Mucosa of gallbladder (tissue), 1 donor: ENCODE results near the gene ACVR1C. TPM values are rescaled to one million over a fixed set of nuclear protein-coding genes. Genes with fewer than 3 reads are reported as not detected.

Experiments
- DNase-seq: peaks from one replicate; pipeline ENCODE4 v3.0.0-alpha.2; 2020; ENCODE audit warnings: low spot score
- total RNA-seq: library from RNA; stranded (reverse); gene quantifications from one replicate; pipeline ENCODE4 v1.2.1, GENCODE V29; 2021
- donor health status: DM: no; HTN: no; CAD: no.

ACVR1C gene
- 0.58 TPM for total RNA-seq

GRCh38 chr2:157628477-157629415 is at the start of gene ACVR1C:
Gene ACVR1C, minus strand, starts transcription at chr2:157628864. Its CDS starts 220 bp downstream, at chr2:157628644.
- peak; percentile 35 for DNase-seq

DNA sequence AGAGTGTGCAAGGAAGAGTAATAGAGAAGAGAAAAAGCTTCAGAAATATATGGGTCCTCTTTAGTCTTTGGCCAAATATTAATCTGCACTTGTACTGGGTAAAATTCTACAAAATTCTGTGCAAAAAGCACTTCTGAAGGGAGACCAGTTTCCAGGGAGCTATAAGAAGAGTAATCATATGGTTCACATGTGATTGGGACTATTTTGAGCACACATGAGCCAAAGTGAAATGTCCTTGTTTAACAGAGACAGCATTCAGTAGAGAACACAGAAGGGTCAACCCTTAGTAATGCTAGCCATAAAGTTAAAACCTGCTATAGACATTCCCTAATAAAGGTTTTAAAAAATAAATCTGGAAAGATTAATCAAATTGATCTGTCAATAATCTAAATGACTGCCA is 49.3 kb upstream of the ACVR1C start:
- no peak for DNase-seq

GRCh38 chr2:157672129-157672528 is 43.5 kb upstream of the ACVR1C start:
- DNase-seq = no peak

DNA sequence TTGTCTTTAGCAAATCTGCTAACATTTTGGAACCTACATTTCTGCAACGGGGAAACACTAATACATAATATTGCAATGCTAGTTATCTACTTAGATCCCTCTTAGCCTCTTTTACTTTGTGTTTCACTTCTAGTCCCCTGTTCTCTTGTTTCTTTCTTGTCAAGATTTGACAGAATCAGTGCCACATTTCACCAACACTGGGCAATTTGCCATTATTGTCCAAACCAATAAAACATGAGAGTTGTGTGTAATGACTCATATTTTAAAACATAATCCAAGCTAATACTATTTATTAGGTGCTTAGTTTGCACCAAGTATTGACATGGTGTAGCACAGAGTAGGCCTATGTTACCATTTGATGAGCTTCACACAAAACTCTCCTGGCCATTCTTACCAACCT is 33.7 kb upstream of the ACVR1C start:
- DNase-seq = no peak

DNA sequence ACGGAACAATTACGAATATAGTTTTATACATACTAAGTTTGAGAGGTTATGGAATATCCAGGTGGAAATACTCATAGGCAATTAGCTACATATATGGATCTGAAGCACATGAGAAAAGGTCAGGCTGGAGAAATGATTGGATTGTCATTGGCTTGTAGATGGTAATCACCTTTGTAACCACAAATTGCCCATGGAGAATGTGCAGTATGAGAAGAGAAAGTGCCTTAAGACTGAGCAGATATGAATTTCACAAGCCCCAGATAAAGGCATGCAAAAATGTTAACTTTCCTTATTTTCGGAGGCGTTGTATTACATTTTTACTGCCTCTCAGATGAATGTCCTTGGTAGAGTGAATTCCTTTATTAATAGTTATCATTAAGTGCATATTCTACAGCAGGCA is 33.1 kb upstream of the ACVR1C start:
- no peak for DNase-seq

DNA sequence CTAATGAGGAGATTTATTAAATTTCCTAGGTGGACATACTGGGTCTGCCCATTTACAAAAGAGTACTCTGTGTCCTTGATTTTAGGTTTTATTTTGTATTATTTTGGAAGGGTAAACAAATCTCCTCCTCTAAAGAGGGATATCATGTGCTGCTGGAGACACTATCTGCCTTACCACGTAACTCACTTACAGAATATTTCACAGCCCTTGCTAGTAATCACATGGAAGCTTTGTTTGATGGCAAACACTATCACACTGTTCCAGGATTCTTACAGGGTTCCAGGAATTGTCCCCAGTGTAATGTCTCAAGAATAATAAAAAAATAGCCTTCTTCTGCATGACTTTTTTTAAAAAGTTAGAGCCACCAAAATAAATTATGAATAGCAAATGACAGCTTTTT is 29.2 kb upstream of the ACVR1C start:
- no peak for DNase-seq

DNA sequence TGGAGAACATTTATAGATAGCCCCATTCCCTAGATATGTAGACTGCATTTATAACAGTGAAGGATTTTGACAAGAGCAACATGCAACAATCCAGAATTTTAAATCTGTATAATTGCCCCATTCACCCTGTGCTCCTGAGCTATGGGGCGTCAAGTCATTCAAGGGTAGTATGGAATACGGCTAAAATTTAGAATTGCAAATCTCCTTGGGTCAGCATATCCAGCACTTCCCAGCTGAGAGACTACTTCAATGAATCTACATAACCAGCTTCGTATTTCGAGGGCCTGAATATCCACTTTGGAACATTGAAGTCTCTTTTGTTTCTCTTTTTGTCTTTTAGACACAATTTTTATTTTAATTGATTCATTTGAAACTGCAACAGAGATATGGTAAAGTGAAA is 28.4 kb upstream of the ACVR1C start:
- no peak for DNase-seq

- no peak for DNase-seq
Observed at GRCh38 chr2:157644776-157645175, 16.1 kb upstream of the ACVR1C start.

DNA sequence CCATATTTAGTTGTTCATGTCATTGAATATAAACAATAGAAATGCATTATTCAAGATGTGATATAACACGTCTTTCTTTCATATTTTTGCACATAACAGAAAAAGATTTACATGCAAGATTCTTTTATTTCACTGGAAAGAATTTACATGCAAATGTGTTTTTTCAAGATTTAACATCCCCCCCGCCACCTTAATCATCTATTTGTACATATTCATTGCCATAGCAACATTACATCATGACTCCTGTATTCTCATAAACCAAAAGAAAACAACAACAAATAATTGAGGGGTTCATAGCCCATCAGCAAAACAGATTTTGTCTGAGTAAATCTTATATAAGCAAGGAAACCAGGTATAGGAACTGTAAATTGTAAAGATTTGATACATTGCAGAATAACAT is 3.2 kb upstream of the ACVR1C start:
- no peak for DNase-seq

DNA sequence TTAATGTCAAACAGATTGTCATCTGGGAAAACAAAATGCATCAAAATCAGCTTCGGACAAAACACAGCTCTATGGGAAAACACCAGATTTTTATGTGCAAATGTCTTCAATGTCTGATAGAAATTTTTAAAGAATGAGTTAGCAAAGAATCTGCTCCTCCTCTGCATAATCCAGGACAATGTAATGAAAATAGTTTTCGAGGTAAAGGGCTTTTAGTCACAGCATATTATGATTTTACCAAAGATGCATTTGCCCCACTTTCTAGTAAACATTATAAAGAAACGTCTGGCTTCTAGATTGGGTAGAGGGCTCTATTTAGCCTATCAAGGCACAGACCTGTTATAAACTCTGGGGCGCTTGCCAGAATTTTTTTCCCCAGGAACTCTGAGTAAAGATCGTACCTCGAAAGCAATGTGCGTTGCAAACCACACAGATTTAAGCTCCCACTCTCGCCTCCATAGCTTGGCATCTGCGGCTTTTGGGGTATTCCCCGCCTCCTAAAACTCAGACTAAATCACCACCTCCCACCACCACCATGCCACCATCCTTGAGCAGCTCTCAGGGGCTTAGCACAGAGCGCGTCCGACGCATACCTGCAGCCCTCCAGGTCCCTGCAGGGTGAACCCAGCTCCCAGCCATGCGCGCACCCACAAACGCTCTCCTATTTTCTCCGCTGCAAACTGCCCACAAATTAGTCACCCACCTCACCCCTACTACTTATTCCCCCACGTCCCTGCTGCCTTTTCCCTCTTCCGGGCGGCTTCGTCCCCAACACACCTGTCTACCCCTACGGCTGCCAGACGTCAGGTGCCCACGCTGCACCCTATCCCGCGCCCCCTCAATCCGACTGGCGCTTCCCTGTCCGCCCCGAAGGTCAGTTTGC is 829 bp downstream of the ACVR1C start:
- no peak for DNase-seq

DNA sequence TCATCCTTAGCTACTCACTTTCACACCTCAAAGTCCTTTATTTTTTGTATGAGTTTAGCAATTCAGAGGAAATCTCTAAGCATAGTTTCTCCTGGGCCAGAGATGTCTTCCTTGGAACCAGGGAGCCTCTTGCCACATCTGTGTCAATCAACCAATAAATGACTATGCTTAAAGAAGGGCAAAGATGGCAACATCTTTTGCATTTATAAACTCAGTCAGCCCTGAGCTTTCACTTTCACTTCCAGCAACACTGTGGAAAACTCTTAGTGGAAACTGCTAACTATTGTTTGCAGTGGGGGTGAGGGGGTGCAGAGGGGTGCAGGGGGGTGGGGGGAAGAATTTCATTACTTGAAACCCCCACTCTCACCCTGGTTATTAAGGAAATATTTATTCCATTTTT is 3.4 kb downstream of the ACVR1C start:
- no peak for DNase-seq

DNA sequence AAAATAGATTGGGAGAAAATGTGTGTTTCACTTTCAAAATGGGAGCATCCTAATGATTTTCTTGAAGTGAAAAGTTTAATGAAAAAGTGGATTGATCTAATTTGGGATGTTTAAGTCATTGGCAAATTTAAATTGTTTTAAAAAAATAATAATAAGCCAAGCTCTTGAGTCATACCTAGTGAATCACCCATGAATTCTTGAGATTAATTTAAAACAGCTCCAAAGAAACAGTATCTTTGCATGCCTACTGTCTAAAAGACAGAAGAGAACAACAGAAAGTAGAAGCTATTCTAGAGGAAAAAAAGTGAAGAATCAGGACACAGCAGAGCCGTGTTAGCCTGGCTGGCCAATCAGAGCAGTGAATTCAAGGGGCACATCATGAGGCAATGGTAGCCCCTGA is 7.7 kb downstream of the ACVR1C start:
- no peak for DNase-seq

GRCh38 chr2:157611726-157612125 is 16.9 kb downstream of the ACVR1C start:
- no peak for DNase-seq

- no peak for DNase-seq
Observed at GRCh38 chr2:157611110-157611509, 17.6 kb downstream of the ACVR1C start.

- no peak for DNase-seq
Observed at GRCh38 chr2:157606534-157606933, 22.1 kb downstream of the ACVR1C start.

GRCh38 chr2:157603198-157603597 is 25.5 kb downstream of the ACVR1C start:
- DNase-seq = no peak

GRCh38 chr2:157601807-157602206 is 26.9 kb downstream of the ACVR1C start:
- no peak for DNase-seq

GRCh38 chr2:157596992-157597681 is 31.5 kb downstream of the ACVR1C start:
- DNase-seq = peak; percentile 29

DNA sequence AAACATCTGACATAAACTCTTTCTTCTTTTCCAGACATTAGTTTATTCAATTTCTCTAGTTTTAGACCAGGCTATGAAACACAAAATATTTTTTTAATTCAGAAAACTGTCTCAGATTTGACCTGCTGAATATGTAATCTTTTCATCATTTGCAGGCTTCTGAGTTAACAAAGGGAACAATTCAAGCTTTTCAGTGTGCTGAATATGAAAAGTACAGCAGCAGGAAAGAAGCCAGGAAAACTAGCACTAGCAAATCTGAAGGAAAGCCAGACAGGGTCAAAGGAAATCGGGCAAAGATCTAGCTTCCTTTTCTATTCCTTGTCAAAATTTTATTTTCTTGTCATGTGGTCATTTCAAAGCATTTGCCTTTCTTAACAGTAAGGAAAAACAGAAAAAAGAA is 35.3 kb downstream of the ACVR1C start:
- DNase-seq = no peak

GRCh38 chr2:157592948-157593347 is 35.7 kb downstream of the ACVR1C start:
- DNase-seq = no peak

GRCh38 chr2:157592374-157592773 is 36.3 kb downstream of the ACVR1C start:
- DNase-seq = no peak

GRCh38 chr2:157587576-157587975 is 41.1 kb downstream of the ACVR1C start:
- DNase-seq = no peak
